Measurements from ENCODE around the gene RNF225.
"Not testable (repeated sequence)": the region's sequence is repeated elsewhere in the genome, so short reads cannot be mapped to it uniquely, and the experiment has no call there.

RNF225 gene

DNA sequence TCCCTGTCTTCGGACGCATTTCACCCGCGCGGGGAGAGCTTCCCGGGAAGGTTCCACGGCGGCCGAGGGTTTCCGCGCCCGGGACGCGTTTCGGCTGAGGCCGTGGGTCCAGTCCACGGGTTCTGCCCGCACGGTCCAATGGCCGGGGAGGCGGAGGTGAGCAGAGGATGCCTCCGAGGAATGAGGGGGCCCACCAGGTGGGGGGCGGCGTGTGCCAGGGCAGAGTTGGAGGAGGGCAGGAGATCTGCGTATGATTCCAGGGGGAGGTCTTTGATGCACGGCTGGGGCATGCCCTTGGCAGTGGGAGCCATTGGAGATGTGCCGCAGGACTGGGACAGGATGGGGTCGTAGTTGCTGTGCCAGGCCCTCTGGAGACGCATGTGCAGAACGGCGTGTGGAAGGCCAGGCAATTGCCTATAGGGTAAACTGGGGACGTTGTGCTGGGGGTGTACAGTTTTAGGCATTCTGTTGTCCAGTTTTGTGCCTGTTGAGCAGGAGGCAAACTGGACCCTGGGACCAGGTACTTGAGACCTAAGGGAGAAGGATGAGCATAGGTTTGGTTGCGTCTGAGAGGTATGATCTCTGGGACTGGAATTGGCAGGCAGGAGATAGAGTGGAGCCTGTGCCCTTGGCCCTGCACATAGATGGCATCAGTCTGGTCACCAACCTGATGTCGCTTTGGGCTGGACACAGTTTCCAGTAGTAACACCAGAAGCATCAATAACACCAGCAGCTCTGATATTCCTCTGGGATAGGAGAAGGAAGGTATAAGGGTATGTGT is 13.7 kb downstream of the RNF225 start:
- no peak for DNase-seq

DNA sequence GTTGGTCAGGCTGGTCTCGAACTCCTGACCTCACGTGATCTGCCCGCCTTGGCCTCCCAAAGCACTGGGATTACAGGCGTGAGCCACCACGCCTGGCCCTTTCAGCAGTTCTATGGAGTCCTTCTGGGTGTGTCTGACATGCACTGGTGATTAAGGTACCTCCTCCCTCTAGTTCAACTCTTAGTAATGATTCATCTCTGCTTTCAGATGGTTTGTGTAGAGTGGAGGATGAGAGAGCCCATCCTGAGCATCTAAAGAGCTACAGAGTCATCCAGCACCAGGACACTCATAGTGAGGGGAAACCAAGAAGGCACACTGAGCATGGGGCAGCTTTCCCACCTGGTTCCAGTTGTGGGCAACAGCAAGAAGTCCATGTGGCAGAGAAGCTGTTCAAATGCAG is 21.1 kb downstream of the RNF225 start:
- DNase-seq: no peak

DNA sequence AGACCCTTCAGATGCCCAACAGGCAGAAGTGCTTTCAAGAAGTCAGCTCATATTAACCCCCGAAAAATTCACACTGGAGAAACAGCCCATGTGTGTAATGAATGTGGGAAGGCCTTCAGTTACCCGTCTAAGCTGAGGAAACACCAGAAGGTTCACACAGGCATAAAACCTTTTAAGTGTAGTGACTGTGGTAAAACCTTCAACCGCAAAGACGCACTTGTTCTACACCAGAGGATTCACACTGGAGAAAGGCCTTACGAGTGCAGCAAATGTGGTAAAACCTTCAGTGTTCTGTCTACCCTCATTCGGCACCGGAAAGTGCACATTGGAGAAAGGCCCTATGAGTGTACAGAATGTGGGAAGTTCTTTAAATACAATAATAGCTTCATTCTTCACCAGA is 21.6 kb downstream of the RNF225 start:
- no peak for DNase-seq

DNA sequence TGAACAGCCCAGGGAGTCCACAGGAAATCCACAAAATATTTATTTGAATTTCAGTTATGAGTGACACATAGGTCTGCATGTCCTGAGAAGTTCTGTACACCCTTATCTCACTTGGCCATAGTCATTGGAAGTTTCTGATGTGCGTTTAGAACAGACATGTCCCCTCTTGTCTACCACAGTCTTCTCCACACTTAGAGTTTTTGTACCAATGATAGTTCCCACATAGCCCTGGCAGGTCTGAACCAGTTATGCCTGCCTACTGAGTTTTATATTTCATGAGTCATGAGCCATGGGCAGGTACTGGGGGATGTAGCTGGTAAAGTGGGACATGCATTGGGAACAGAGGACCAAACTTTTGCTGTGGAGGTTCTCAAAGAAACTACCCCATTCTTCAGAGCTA is 33.2 kb downstream of the RNF225 start:
- no peak for DNase-seq

DNA sequence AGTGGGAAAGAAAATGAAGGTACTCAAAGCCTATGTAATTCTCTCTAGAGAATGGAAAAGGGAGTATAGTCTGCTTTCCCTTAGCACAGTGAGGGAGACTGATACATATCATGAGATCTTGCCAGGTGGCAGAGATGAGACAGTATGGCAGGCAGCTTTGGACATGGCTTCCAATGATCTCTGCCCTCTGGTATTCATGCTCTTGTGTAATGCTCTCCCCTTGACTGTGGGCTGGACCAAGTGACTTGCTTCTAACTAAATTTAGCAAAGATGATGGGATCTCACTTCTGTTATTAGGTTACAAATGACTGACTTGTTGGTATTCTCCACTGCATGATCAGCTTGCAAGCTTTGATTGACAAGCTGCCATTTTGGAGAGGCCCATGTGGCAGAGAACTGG is 34.3 kb downstream of the RNF225 start:
- no peak for DNase-seq

DNA sequence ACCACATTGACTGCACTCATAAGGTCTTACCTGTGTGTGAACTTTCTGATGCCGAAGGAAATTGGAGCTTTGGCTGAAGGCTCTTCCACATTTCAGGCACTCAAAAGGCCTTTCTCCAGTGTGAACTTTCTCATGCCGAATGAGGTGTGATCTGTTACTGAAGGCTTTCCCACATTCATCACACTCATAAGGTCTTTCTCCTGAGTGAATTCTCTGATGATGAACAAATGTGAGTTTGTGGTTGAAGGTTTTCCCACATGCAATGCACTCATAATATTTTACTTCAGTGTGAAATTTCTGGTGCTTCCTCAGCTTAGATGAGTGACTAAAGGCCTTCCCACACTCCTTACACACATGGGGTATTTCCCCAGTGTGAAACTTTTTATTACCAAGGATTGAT is 38.8 kb downstream of the RNF225 start:
- DNase-seq: no peak

DNA sequence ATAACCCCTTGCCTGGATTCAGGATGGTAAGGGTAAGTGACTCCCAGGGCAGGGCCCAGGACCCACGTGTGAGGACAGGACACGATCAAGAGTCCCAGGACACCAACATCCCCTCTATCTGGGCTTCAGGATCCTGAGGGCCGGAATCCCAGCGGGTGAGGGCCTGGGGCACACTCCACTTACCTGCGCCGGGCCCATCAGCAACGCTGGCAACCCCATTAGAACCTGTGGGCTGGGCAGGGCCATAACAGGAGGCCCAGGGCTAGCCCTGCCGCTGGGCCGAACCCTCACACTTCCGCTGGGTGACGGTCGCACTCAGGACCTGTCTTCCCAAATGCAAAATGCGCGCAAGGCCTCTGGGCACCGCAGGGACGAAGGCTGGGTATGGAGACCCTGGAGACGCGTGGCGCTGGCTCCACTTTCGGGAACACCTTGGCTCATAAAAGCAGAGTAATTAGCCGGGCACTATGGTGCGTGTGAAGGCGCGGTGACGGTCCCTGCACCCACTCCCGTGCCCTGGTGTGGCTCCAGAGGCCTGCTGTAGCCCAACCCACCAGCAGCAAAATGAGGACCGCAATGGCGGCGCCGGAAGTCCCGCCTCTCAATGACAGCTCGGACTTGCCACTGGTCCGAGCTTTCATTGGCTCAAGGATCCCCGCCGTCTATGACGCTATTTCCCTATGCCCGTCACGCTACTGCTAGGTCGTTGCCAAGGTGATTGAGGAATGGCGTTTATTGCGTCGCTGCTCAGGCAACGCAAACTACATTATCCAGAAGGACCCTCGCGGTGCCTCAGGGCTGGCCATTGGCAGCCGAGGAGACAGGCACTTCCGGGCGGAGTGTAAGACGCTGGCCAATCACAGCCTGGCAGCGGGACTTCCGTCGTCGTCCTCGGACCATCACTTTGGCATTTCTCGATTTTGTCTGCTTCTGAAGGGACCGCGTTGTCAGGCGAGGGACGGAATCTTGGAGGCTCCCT is 44.4 kb downstream of the RNF225 start, which contains the start of gene ZNF132:
Gene ZNF132, minus strand, starts transcription at position 578 of the 979 bp plus-strand sequence. Its CDS starts 332 bp downstream, at position 246.
- DNase-seq: no peak

DNA sequence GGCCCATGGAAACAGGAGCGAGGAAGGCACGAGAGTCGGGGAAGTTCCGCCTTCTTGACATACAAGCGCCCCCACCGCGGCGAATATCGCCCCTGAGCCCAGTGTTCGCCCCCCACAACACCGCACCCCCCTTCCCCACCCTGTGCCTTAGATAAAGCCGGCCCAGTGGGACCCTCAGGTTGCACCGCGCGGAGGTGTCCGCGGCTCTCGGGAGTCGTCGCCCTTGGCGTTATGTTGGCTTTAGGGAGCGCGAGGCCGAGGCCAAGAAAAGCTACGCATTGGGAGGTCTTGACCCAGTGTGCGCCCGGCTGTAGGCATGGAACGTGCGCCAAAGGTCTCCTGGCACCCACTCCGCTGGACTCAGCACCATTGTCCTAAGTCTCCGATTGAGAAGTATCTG is 45.1 kb downstream of the RNF225 start:
- no peak for DNase-seq

DNA sequence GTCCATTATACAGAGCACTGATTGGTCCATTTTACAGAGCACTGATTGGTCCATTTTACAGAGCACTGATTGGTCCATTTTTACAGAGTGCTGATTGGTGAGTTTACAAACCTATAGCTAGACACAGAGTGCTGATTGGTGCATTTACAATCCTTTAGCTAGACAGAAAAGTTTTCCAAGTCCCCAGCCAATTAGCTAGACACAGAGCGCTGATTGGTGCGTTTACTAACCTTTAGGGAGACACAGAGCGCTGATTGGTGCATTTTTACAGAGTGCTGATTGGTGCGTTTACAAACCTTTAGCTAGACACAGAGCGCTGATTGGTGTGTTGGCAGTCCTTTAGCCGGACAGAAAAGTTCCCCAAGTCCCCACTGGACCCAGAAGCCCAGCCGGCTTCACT is 47.5 kb downstream of the RNF225 start:
- DNase-seq: not testable (repeated sequence)
